ENCODE measurements around the gene PCED1A.
"Not testable (repeated sequence)": the region's sequence is repeated elsewhere in the genome, so short reads cannot be mapped to it uniquely, and the experiment has no call there.

PCED1A gene

DNA sequence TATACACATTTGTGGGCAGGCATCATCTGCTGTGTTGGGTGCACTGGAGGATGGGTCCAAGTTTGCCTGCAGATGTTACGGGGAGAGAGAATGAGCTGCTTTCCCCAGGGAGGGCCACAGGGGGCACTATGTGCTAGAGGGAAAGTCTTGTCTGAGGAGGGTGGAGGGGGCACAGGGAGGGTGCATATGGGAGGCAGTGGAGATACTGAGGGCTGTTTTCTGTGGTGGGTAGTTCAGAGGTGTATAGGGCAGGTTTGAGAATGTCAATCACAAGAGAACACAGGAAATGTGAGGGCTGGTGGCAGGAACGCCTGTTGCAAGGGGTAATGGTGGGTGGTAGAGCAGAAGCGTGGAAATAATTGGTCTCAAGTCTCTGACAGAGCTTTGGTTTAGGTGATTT lies 25.2 kb upstream of the PCED1A start:
- DNase-seq (ENCODE audit: low read depth) = no peak

DNA sequence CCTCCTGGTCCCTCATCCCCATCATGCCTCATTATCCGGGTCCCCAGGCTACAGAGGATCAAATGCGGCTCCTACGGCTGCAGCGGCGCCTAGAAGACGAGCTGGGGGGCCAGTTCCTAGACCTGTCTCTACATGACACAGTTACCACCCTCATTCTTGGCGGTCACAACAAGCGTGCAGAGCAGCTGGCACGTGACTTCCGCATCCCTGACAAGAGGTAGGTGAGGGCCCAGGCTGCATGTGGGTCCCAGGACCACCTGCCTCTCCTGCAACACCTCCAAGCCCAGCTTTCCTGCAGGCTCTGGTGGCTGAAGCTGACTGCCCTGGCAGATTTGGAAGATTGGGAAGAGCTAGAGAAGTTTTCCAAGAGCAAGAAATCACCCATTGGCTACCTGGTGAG lies 24.6 kb upstream of the PCED1A start:
- DNase-seq (ENCODE audit: low read depth) = no peak

DNA sequence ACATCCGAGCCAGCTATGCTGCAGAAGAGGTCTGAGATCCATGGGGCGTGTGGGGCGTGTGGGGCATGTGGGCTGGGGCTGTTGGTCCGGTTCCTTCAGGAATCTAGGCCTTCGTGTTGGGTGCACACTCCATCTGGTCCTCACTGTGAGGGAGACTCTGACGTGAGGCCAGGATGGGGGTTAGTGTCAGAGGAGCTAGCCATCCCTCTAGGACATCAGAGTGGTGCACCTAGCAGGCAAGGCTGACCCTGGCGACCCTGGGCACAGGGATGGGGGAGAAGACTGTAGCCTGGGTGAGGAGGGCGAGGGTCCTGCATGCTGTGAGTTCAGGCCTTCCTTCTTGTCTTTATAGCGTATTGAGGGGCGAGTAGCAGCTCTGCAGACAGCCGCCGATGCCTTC lies 24.2 kb upstream of the PCED1A start:
- DNase-seq (ENCODE audit: low read depth) = no peak

DNA sequence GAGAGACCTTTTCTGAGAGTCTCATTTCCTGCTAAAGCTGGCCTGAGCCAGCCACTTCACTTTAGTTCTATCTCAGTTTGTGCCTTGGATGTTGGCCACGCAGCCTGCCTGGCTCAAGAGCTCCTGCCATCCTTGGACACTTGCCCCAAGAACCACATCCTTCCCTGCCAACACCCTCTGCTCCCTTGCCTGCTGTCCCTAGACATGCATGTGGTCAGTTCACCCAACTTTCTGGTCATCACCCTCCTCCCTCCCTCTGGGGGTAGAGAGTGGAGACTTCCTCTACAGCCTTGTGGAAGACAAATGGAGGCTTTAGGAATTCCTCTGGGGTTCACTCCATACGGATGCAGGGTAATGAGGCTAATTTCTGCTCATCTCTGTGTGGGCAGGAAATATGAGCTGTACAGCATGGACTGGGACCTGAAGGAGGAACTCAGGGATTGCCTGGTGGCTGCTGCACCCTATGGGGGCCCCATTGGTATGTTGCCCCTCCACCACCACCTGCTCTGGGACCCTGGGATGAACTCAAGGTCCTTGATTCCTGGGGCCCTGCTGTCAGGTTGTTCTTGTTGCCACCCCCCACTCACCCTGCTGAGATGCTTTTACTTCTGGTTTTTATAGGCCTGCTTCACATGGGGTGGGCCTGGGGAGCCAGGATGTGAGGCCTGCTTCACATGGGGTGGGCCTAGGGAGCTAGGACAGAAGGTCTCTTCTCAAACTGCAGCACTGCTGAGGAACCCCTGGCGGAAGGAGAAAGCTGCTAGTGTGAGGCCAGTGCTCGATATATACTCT lies 19.1 kb upstream of the PCED1A start:
- DNase-seq (ENCODE audit: low read depth) = no peak

DNA sequence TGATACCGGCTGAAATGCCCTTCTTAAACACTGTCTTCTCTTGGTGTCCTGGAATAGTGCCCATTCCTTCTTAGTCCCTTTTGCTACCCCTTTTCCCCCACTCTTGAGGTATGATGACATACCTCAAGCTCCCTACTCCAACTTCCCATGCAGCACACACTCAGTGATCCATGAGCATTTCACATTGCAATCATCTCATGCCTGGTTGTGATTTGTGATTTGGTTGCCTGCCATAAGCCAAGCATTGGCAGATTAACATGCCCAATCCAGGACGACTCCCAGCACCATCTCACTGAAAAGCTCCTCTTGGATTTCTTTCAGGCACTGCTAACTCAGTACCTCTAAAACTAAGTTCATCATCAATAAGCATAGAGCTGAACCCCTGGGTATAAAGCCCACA lies 18.1 kb upstream of the PCED1A start:
- no peak for DNase-seq (ENCODE audit: low read depth)

DNA sequence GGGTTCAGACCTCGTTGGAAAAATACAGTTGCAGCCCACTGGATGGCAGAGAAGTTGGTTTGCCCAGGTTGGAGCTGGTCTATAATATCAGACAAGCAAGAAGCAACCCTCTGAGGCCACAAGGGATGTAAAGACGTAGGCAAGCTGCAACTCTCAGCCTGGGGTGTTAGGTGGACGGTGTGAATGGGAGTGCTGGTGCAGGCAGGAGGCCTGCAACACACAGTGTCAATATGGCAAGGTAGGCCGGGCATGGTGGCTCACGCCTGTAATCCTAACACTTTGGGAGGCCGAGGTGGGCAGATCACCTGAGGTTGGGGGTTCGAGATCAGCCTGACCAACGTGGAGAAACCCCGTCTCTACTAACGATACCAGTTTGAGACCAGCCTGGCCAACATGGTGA lies 10.6 kb upstream of the PCED1A start:
- no peak for DNase-seq (ENCODE audit: low read depth)

DNA sequence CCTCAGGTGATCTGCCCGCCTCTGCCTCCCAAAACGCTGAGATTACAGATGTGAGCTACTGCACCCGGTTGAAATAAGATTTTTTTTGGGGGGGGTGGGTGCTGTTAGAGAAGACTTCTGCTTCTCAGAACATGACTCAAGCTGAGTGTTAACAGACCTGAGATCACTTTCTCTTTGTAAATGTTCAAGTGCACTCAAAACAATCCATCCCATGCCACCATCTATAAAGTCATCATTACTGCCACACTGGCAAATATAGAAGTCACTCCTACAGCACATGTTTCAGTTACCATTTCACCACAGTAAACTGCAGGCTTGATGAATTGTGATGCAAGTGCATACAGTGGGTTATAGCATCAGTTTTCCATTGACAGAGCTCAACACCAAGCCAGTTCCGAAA lies 9.1 kb upstream of the PCED1A start:
- no peak for DNase-seq (ENCODE audit: low read depth)

DNA sequence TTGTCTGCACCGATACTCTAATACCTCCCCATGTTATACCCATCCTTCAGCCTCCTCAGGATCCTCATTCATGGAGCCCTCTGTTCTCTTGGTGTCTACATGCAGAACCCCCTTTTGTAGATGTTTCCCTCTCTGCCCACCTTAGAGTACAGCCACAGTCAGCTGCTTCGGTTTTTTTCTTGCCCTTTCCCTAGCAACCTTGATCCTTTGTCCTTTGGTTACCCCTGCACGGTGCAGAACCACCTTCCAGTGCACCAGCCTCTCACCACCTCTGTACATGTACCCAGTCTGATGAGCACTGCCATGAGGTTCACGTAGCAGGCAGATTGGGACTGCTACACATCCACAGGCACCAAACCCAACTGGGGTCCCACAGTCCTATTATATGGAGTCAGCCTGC lies 7.3 kb upstream of the PCED1A start:
- DNase-seq (ENCODE audit: low read depth) = no peak

DNA sequence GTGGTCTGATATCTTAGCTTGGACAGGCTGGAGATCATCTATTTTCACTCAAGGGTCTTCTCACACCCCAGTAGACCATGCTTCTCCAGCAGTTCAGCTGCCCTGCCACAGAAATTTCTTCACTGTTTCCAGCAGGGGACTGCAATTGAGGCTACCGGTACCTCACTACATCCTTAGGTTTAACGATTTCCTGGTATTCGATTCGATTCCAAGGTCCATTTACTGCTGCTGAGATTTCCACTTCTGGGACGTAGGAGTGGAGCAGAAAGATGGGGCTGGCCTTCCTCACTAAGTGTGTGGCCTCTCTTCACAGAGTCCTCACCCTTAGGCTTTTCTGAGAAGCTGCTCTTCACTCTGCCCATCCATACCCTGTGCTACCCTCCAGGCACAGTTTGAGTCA lies 6.2 kb upstream of the PCED1A start:
- DNase-seq (ENCODE audit: low read depth) = no peak

DNA sequence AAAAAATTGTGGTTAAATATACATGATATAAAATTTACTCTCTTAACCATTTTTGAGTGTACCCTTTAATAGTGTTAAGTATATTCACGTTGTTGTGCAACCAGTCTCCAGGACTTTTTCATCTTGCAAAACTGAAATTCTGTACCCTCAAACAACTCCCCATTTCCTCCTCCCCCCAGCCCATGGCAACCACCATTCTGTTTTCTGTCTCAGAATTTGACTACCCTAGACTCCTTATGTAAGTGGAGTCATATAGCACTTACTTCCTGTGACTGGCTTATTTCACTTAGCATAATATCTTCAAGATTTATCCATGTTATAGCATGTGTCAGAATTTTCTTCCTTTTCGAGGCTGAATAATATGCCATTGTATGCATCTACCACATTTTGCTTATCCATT lies 5.2 kb upstream of the PCED1A start:
- no peak for DNase-seq (ENCODE audit: low read depth)

DNA sequence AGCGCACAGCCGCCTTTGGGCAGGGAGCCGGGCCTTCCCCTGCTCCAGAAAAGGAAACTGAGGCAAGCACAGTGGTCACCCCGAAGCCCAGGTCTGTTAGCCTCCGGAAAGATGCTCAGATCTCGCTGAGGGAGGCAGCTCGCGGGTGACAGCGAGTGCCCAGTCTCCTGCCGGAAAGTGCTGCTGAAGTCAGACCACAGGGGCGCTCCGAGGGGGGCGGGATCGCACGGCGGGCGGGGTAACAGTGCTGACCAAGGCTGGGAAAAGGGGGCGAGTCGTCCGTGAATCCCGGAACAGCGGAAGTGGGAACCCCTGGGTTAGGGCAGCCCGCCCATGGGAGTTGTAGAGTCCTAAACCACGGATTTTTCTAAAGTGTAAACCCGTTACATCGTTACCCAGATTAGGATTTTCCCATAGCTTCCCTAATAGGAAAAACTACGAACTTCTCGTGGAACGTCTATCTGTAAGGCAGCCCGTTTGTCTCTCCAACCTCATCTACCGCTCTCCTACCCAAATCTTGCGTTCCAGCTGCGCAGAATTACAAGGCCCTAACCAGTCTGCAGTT lies 594 bp upstream of the PCED1A start:
- DNase-seq (ENCODE audit: low read depth) = no peak

DNA sequence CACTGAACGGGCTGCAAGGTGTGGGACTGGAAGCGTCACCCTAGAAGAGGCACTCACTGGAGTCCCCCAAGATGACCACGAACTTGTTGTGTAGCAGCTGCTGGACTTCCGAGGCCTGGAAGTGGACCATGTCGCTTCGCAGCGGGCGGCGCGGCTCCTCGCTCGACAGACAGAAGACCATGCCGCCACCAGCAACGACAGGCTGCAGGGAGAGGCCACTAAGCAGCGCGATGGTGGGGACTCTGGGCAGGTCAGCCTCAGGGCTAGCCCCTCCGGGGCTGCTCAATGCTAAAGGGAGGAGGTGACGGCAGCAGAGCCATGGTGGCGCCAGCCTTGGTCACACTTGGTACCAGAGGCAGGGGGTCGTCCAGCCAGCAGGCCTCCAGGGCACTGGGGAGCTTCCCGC lies 720 bp downstream of the PCED1A start:
- DNase-seq (ENCODE audit: low read depth) = no peak

DNA sequence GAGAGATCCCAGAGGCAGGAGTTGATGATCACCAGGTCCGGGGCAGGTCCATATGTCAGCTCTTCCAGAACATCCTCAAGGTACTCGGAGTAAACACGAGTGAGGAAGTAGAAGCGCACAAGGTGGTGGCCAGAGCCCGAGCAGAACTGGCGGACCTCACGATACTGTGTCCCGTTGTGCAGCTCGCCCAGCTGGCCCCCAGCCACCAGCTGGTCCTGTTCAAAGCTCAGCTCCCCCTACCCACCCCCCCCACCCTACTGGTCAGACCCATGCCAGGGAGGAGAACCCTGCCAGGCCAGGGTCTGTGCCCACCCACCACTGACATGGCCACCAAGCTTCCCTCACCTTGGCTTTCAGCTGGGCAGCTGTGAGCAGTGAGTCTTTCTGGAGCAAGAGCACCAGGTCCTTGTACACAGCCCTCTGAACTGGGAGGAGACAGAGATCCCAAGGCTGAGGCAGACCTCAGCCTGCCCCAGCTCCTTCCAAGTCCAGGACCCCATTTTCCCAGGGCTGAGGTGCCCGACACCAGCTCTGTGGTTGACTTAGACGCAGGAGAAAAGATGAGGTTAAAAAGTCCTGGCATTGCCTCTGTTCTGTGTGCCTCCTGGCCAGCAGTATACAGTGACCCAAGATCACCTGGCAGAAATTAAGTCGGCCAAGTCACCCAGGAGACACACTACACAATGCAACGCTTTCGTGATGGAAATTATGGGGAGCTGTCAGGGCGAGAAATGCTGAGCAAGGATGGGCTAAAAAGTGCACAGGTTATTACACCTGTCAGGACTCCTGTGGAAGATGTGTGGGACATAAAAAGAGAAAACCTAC lies 1.4 kb downstream of the PCED1A start:
- no peak for DNase-seq (ENCODE audit: low read depth)

DNA sequence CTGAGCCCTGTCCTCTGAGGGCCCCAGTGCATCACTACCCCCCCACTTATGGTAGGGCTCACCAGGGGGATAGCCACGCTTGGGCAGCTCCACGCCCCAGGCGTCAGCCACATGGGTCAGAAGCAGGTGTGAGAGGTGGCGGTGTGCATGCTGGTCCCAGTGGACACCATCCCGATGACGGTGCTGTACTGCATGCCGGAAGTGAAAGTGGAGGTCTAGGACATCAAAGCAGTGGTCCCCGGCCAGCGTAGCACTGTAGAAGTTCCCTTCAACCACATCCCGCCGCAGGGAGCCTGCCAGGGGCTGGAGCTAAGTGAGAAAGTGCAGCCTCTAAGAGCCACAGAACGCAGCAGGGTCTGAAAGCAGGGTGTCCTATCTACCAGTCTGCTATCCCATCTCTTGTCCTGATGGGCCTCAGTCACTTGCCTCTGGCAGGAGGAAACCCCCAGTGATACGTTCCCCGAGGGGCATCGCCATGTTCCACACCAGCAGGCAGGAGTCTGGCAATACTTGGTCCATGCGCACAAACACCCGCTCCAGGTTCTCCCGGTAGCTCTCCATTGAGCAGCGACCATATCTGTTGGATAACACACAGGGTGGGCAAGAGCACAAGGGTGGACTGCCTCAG lies 2.2 kb downstream of the PCED1A start:
- DNase-seq (ENCODE audit: low read depth) = no peak

DNA sequence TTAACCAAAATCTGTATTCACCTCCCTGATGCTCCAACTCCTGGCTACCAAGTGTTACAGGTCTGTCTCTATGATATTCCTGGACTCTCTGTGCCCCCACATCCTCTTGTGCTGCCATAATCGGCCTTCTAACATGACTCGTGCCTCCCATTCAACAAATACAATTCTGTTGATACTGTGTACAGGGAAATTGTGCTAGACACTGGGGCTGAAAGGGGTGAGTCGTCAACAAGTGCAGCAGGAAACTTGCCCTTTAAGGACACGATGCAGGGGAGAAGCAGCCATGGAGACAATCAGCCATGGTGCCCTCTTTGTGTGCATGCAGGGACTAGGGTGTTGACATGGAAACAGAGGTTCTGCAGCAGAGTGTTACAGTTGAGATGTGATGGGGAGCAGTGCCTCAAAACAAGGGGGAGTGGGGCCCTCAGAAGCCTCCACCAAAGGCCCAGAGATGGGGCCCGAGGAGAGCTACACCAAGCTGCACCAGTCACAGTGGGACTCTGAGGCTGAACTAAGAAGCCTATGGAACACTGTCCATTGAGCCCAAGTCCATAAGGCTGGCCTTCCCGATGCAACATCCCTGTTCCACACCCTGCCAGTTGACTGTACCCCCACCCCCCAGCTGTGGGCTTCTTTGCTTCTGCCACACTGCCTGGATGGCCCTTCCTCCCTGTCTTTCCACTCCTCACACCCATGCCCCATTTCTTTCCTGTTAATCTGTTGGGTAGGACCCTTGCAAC lies 3.1 kb downstream of the PCED1A start:
- DNase-seq (ENCODE audit: low read depth) = no peak

DNA sequence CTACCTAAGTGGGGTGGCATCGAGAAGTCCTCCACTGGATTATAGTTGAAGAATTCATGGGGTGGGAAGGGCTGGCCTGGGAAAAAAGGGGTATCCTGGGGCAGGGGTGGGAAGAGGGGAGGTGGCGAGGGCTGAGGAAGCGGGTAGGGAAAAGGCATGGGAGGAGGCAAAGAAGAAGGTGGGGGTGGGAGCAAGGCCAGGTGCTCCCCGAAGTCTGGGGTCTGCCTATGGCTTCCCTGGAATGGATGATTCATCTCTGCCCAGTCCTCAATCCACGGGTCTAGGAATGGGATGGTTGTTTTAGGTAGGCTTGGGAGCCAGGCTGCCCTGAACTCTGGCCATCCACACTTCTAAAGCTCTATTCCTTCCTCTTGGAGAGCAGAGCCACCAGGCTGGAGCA lies 4.4 kb downstream of the PCED1A start:
- no peak for DNase-seq (ENCODE audit: low read depth)

DNA sequence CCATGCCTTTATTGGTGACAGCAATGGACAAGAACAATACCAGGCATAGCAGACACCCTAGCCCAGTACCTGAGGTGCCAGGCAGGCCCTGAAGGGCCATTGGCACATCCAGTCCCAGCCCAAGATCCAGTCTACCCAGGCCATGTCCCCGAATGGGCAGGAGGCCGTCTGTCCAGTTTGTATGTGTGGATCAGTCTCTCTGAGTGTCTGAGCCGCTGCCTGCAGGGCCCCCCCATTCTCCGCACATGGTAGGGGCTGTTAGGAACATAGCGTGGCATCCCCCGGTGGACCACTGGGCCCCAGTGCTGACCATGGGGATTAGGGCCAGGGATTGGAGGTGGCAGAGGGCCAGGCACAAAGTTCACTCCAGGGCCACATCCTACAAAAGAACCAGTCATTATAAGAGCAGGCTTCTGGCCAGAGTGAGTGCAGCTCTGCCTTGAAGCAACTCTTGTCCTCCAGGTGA lies 5.1 kb downstream of the PCED1A start:
- DNase-seq (ENCODE audit: low read depth) = no peak

DNA sequence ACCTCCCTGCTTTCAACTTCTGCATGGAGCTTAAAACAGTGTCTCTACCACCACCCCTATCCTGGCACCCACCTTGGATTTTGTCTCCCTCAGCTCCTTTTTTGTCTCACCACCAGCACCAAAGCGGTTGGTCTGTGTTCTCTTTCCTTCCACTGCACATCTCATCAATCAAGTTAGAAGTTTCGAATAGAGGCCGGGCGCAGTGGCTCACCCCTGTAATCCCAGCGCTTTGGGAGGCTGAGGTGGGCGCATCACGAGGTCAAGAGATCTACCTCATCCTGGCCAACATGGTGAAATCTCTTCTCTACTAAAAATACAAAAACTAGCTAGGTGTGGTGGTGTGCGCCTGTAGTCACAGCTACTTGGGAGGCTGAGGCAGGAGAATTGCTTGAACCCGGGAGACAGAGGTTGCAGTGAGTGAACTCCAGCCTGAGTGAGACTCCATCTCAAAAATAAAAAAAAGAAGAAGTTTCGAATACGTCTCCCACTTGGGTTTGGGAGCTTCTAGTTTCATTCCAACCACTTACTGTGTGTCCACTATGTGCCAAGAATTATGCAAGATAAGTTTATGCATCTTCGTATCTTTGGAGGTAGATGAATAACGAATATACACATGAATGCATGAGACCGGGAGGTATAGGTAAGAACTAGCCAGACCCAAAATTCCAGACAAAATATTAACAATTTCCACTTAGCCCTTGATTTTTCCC lies 5.9 kb downstream of the PCED1A start:
- DNase-seq (ENCODE audit: low read depth) = no peak

DNA sequence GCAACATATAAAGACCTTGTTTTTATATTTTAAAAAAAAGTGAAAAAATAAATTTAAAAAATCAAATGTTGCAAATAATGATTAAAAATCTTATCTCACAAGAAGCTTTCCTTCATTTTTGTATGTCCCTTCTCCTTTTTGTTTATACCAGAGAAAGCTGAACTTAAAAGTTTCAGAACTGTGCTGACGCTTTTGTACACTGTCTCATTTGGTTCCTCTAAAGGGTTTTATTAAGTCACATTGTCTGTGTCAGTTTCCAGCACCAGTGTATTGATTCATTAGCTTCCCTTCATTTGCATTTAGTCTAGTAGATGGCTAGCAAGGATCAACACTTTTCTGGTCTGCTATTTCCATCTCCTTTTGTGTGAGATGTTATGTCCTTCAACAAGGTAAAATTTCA lies 6.7 kb downstream of the PCED1A start:
- no peak for DNase-seq (ENCODE audit: low read depth)

DNA sequence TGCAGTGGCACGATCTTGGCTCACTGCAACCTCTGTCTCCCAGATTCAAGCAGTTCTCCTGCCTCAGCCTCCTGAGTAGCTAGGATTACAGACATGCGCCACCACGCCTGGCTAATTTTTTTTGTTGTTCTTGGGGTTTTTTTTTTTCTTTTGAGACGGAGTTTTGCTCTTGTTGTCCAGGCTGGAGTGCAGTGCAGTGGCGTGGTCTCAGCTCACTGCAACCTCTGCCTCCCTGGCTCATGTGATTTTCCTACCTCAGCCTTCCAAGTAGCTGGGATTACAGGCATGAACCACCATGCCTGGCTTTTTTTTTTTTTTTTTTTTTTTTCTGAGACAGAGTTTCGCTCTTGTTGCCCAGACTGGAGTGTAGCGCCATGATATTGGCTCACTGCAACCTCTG lies 9.2 kb downstream of the PCED1A start:
- not testable (repeated sequence) for DNase-seq (ENCODE audit: low read depth)

DNA sequence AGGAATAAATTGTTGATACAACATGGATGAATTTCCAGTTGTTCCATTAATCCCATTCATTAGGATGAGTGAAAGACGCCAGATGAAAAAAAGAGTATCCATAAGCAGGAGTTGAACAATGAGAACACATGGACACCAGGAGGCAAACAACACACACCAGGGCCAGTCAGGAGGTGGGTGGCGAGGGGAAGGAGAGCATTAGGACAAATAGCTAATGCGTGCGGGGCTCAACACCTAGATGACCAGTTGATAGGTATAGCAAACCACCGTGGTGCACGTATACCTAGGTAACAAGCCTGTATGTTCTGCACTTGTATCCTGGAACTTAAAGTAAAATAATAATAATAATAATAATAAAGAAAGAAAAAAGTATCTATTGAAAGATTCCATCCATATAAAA lies 11.1 kb downstream of the PCED1A start:
- no peak for DNase-seq (ENCODE audit: low read depth)
